Tibial nerve (tissue), 4 donors: Measurements from ENCODE around the gene ZNF335.

Experiments
- EP300 ChIP-seq, 2 donors: sonication (generic); formaldehyde crosslinking; IDR thresholded peaks; one replicate each; pipeline ENCODE4 v1.6.1; 2017; ENCODE audit warnings: antibody characterized with exemption in 2 of 2, mild to moderate bottlenecking in 1 of 2
- POLR2A ChIP-seq, 2 donors: fragments of 450-650 bp; IDR thresholded peaks; one replicate each; pipeline ENCODE4 v1.6.1; 2017; ENCODE audit warnings: antibody characterized with exemption in 2 of 2, mild to moderate bottlenecking in 2 of 2, moderate library complexity in 2 of 2
- TF ChIP-seq, protein P1 (sequence below), 5 experiments: fragments of 200-600 bp in 3 of 5; fragments of 450-650 bp in 2 of 5; sonication (generic) in 3 of 5; IDR thresholded peaks; one replicate each; pipeline ENCODE4 v1.5.1; 2016 to 2019; ENCODE audit warnings: antibody characterized with exemption in 5 of 5, mild to moderate bottlenecking in 3 of 5, moderate library complexity in 2 of 5

DNA sequence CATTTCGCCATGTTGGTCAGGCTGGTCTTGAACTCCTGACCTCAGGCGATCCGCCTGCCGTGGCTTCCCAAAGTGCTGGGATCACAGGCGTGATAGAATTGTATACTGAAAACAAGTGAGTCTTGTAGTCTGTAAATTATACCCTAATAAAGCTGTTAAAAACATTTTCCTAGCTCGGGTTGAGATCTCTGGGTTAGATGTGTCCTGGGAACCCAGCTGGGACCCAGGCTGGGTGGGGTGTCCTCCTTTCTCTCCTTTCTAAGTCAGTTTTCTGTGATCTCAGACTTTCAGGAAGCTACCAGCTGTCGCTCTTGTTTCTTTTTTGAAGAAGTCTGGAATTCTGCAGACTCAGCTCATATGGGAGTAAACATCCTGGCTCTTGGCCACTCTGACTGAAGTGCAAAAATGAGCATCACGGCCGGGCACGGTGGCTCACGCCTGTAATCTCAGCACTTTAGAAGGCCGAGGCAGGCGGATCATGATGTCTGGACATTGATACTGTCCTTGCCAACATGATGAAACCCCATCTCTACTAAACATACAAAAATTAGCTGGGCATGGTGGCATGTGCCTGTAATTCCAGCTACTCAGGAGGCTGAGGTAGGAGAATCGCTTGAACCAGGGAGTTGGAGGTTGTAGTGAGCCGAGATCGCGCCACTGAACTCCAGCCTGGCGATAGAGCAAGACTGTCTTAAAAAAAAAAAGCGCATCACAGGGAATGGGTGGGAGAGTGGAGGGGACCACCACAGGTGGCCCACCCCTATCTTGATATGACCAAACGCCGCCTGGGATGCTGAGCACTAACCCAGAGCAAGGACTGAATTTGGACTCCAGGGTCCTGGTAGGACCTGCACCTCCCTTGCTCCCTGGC is 47.4 kb downstream of the ZNF335 start:
- TF ChIP-seq, protein P1, sequence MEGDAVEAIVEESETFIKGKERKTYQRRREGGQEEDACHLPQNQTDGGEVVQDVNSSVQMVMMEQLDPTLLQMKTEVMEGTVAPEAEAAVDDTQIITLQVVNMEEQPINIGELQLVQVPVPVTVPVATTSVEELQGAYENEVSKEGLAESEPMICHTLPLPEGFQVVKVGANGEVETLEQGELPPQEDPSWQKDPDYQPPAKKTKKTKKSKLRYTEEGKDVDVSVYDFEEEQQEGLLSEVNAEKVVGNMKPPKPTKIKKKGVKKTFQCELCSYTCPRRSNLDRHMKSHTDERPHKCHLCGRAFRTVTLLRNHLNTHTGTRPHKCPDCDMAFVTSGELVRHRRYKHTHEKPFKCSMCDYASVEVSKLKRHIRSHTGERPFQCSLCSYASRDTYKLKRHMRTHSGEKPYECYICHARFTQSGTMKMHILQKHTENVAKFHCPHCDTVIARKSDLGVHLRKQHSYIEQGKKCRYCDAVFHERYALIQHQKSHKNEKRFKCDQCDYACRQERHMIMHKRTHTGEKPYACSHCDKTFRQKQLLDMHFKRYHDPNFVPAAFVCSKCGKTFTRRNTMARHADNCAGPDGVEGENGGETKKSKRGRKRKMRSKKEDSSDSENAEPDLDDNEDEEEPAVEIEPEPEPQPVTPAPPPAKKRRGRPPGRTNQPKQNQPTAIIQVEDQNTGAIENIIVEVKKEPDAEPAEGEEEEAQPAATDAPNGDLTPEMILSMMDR (IDR thresholded peaks at IDR 0.05) = no peak
- no peak for TF ChIP-seq POLR2A (IDR thresholded peaks at IDR 0.05)
- TF ChIP-seq EP300 (IDR thresholded peaks at IDR 0.05) = peak; percentile 9 to 67
